Panc1 (cell line): ENCODE results near the gene SHLD1.

Experiments
- CTCF ChIP-seq: fragments of 450-650 bp; IDR thresholded peaks from 2 replicates; pipeline ENCODE4 v1.5.1; 2017; ENCODE audit warnings: mild to moderate bottlenecking
- POLR2AphosphoS5 ChIP-seq: IDR thresholded peaks from 2 replicates; pipeline ENCODE4 v1.6.1; 2012; ENCODE audit warnings: mild to moderate bottlenecking, low read depth, low read length, moderate library complexity
- SIN3A ChIP-seq: IDR thresholded peaks from 2 replicates; pipeline ENCODE4 v1.6.1; 2012; ENCODE audit warnings: low read depth, mild to moderate bottlenecking, low read length, moderate library complexity, borderline replicate concordance; ENCODE audit not compliant: insufficient read depth
- TCF7L2 ChIP-seq: IDR thresholded peaks from 2 replicates; pipeline ENCODE4 v1.6.1; 2011; ENCODE audit warnings: mild to moderate bottlenecking, low read depth, low read length, inconsistent platforms
- TF ChIP-seq, protein P1 (sequence below), 2 experiments: IDR thresholded peaks; 2 replicates each; pipeline ENCODE4 v1.6.1; 2011 to 2012; ENCODE audit warnings: low read depth in 2 of 2, control low read depth in 1 of 2, low read length in 1 of 2, mild to moderate bottlenecking in 1 of 2, moderate library complexity in 1 of 2; ENCODE audit not compliant: insufficient read depth in 1 of 2

DNA sequence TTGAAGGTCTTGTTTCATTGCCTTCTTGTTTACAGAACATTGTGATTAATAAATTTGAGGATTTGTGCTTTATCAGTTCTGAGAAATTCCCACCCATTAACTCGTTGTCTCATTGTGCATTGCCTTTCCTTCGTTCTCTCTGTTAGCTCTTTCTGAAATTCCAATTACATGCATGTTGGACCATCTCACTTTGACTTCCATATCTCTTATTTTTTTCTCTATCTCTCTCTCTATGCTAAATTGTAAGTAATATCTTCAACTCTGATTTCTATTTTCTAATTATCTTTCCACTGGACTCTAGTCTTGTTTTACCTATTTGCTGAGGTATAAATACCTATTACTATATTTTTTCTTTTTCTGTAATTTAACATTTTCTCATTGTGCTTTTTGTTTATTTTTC is 92.3 kb downstream of the SHLD1 start:
- TF ChIP-seq CTCF (no peak), TCF7L2 (no peak), POLR2AphosphoS5 (no peak), SIN3A (no peak)
- TF ChIP-seq, protein P1, sequence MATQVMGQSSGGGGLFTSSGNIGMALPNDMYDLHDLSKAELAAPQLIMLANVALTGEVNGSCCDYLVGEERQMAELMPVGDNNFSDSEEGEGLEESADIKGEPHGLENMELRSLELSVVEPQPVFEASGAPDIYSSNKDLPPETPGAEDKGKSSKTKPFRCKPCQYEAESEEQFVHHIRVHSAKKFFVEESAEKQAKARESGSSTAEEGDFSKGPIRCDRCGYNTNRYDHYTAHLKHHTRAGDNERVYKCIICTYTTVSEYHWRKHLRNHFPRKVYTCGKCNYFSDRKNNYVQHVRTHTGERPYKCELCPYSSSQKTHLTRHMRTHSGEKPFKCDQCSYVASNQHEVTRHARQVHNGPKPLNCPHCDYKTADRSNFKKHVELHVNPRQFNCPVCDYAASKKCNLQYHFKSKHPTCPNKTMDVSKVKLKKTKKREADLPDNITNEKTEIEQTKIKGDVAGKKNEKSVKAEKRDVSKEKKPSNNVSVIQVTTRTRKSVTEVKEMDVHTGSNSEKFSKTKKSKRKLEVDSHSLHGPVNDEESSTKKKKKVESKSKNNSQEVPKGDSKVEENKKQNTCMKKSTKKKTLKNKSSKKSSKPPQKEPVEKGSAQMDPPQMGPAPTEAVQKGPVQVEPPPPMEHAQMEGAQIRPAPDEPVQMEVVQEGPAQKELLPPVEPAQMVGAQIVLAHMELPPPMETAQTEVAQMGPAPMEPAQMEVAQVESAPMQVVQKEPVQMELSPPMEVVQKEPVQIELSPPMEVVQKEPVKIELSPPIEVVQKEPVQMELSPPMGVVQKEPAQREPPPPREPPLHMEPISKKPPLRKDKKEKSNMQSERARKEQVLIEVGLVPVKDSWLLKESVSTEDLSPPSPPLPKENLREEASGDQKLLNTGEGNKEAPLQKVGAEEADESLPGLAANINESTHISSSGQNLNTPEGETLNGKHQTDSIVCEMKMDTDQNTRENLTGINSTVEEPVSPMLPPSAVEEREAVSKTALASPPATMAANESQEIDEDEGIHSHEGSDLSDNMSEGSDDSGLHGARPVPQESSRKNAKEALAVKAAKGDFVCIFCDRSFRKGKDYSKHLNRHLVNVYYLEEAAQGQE (IDR thresholded peaks at IDR 0.05; ENCODE audit: insufficient read depth in 1 of 2, low read depth in 2 of 2, low read length in 1 of 2) = no peak
